Mesendoderm (in vitro differentiated cells): ENCODE measurements around the gene SCGB1D1.

ENCODE experiments used
- DNase-seq: peaks from one replicate; pipeline ENCODE4 v3.0.0; 2013
- H2AK5ac ChIP-seq: 2 replicates; pipeline ENCODE4 v1.6.1; 2013; ENCODE audit warnings: low read length, inconsistent platforms
- H2BK120ac ChIP-seq: 2 replicates; pipeline ENCODE4 v1.6.1; 2013; ENCODE audit warnings: low read depth, mild to moderate bottlenecking, low read length, moderate library complexity, mixed read lengths
- H2BK15ac ChIP-seq: replicated peaks from 2 replicates; pipeline ENCODE4 v1.6.1; 2013; ENCODE audit warnings: low read depth, mild to moderate bottlenecking, moderate library complexity
- H2BK5ac ChIP-seq: 2 replicates; pipeline ENCODE4 v1.6.1; 2013; ENCODE audit warnings: low read length, inconsistent platforms
- H3K18ac ChIP-seq: 2 replicates; pipeline ENCODE4 v1.6.1; 2013; ENCODE audit warnings: mild to moderate bottlenecking, low read length, mixed read lengths
- H3K23ac ChIP-seq: one replicate; pipeline ENCODE4 v1.6.1; 2013; ENCODE audit warnings: low read length
- H3K27ac ChIP-seq: 2 replicates; pipeline ENCODE4 v1.5.1; 2013; ENCODE audit warnings: low read depth, mild to moderate bottlenecking, inconsistent platforms, low read length, moderate library complexity
- H3K27me3 ChIP-seq: 2 replicates; pipeline ENCODE4 v1.6.1; 2013; ENCODE audit warnings: low read length, control low read depth, mild to moderate bottlenecking, inconsistent platforms; ENCODE audit not compliant: insufficient read depth, poor library complexity
- H3K36me3 ChIP-seq: 2 replicates; pipeline ENCODE4 v1.6.1; 2013; ENCODE audit warnings: low read length, inconsistent platforms; ENCODE audit not compliant: control insufficient read depth, insufficient read depth
- H3K4ac ChIP-seq: one replicate; pipeline ENCODE4 v1.6.1; 2013; ENCODE audit warnings: low read depth, mild to moderate bottlenecking, low read length, moderate library complexity
- H3K4me1 ChIP-seq: 2 replicates; pipeline ENCODE4 v1.6.1; 2013; ENCODE audit warnings: low read depth, low read length, inconsistent platforms; ENCODE audit not compliant: control insufficient read depth
- H3K4me2 ChIP-seq: 2 replicates; pipeline ENCODE4 v1.6.1; 2013; ENCODE audit warnings: low read length
- H3K4me3 ChIP-seq: 2 replicates; pipeline ENCODE4 v1.5.1; 2013; ENCODE audit warnings: mild to moderate bottlenecking, low read length
- H3K56ac ChIP-seq: one replicate; pipeline ENCODE4 v1.6.1; 2013; ENCODE audit warnings: low read length
- H3K79me1 ChIP-seq: 2 replicates; pipeline ENCODE4 v1.6.1; 2013; ENCODE audit warnings: low read length, inconsistent platforms
- H3K79me2 ChIP-seq: 2 replicates; pipeline ENCODE4 v1.6.1; 2013; ENCODE audit warnings: mild to moderate bottlenecking, low read length; ENCODE audit not compliant: control insufficient read depth, insufficient read depth
- H3K9ac ChIP-seq: 2 replicates; pipeline ENCODE4 v1.6.1; 2013; ENCODE audit warnings: low read length, inconsistent platforms
- H4K5ac ChIP-seq: one replicate; pipeline ENCODE4 v1.6.1; 2013; ENCODE audit warnings: low read length
- H4K8ac ChIP-seq: one replicate; pipeline ENCODE4 v1.6.1; 2013; ENCODE audit warnings: low read depth, mild to moderate bottlenecking, control low read depth, low read length, moderate library complexity
- WGBS: extraction: QIAGEN DNeasy Blood & Tissue Kit; methylation state at CpG from one replicate; pipeline ENCODE4 v1.1.7; 2013; ENCODE audit warnings: low lambda C conversion rate, missing lambda C conversion rate; ENCODE audit not compliant: insufficient coverage; ENCODE audit errors: extremely low coverage; 5-methylcytosine and 5-hydroxymethylcytosine counted together

The SCGB1D1 gene

GRCh38 chr11:62143727-62144126, 46.3 kb upstream of the SCGB1D1 start:
- peaks cover 28% of the 10 kb centered on the region for H3K36me3 ChIP-seq
- H3K9ac ChIP-seq: no peak overlapping the region
- H3K56ac ChIP-seq: no peak overlapping the region
- H4K8ac ChIP-seq: no peak overlapping the region
- H3K4ac ChIP-seq: no peak overlapping the region
- H3K18ac ChIP-seq: no peak overlapping the region
- no peak overlapping the region for H4K5ac ChIP-seq
- no peaks in the 10 kb centered on the region for H3K79me1 ChIP-seq
- H3K4me3 ChIP-seq: no peak overlapping the region
- no peaks in the 10 kb centered on the region for H3K79me2 ChIP-seq
- no peak overlapping the region for H3K4me2 ChIP-seq
- no peak for DNase-seq
- H2BK15ac ChIP-seq: no peak overlapping the region
- H3K27ac ChIP-seq: no peak overlapping the region
- H2AK5ac ChIP-seq: no peak overlapping the region
- no peaks in the 10 kb centered on the region for H3K27me3 ChIP-seq
- H3K4me1 ChIP-seq: no peaks in the 10 kb centered on the region
- H3K23ac ChIP-seq: no peak overlapping the region
- WGBS: no CpG with 5 or more reads among the region's 1 CpG
- H2BK5ac ChIP-seq: no peak overlapping the region
- no peak overlapping the region for H2BK120ac ChIP-seq

GRCh38 chr11:62144641-62145255, 45.3 kb upstream of the SCGB1D1 start:
- Histone ChIP-seq H2BK120ac (no peak overlapping the region), H3K27ac (no peak overlapping the region), H3K27me3 (no peaks in the 10 kb centered on the region), H3K4me2 (no peak overlapping the region), H3K23ac (no peak overlapping the region), H3K36me3 (peaks cover 25% of the 10 kb centered on the region), H4K8ac (no peak overlapping the region), H2AK5ac (no peak overlapping the region), H3K79me1 (no peaks in the 10 kb centered on the region), H3K79me2 (no peaks in the 10 kb centered on the region), H4K5ac (no peak overlapping the region), H3K4ac (no peak overlapping the region), H3K4me1 (no peaks in the 10 kb centered on the region), H3K18ac (no peak overlapping the region), H3K56ac (no peak overlapping the region), H2BK15ac (no peak overlapping the region), H2BK5ac (no peak overlapping the region), H3K4me3 (no peak overlapping the region), H3K9ac (no peak overlapping the region)
- WGBS: no CpG with 5 or more reads among the region's 24 CpGs
- no peak for DNase-seq

- H3K4me1 ChIP-seq: no peaks in the 10 kb centered on the region
- no peak overlapping the region for H3K56ac ChIP-seq
- H2AK5ac ChIP-seq: no peak overlapping the region
- no peak overlapping the region for H4K8ac ChIP-seq
- no peak overlapping the region for H3K9ac ChIP-seq
- no peak overlapping the region for H3K4me3 ChIP-seq
- no peaks in the 10 kb centered on the region for H3K79me1 ChIP-seq
- H2BK5ac ChIP-seq: no peak overlapping the region
- no peak overlapping the region for H3K4me2 ChIP-seq
- H3K79me2 ChIP-seq: no peaks in the 10 kb centered on the region
- H4K5ac ChIP-seq: no peak overlapping the region
- no peak for DNase-seq
- H3K23ac ChIP-seq: no peak overlapping the region
- H3K27me3 ChIP-seq: no peaks in the 10 kb centered on the region
- no peak overlapping the region for H3K27ac ChIP-seq
- H3K36me3 ChIP-seq: peaks cover 29% of the 10 kb centered on the region
- WGBS: no CpG with 5 or more reads among the region's 11 CpGs
- H3K4ac ChIP-seq: no peak overlapping the region
- no peak overlapping the region for H2BK120ac ChIP-seq
- no peak overlapping the region for H2BK15ac ChIP-seq
- H3K18ac ChIP-seq: no peak overlapping the region
Observed at GRCh38 chr11:62145261-62145871, 44.6 kb upstream of the SCGB1D1 start.

GRCh38 chr11:62146476-62147200, 43.4 kb upstream of the SCGB1D1 start:
- Histone ChIP-seq H3K79me1 (no peaks in the 10 kb centered on the region), H4K8ac (no peak overlapping the region), H3K18ac (no peak overlapping the region), H4K5ac (no peak overlapping the region), H3K4me1 (no peaks in the 10 kb centered on the region), H3K4ac (no peak overlapping the region), H2AK5ac (no peak overlapping the region), H3K27me3 (no peaks in the 10 kb centered on the region), H3K27ac (no peak overlapping the region), H3K56ac (no peak overlapping the region), H3K9ac (no peak overlapping the region), H2BK120ac (no peak overlapping the region), H2BK5ac (no peak overlapping the region), H3K23ac (no peak overlapping the region), H3K79me2 (no peaks in the 10 kb centered on the region), H3K36me3 (peaks cover 35% of the 10 kb centered on the region), H3K4me3 (no peak overlapping the region), H2BK15ac (no peak overlapping the region), H3K4me2 (no peak overlapping the region)
- no CpG with 5 or more reads among the region's 36 CpGs for WGBS
- DNase-seq: no peak

- Histone ChIP-seq H3K27ac (no peak overlapping the region), H3K4me2 (no peak overlapping the region), H3K36me3 (peaks cover 34% of the 10 kb centered on the region), H2BK5ac (no peak overlapping the region), H3K79me1 (no peaks in the 10 kb centered on the region), H3K4me3 (no peak overlapping the region), H4K8ac (no peak overlapping the region), H3K4ac (no peak overlapping the region), H3K79me2 (no peaks in the 10 kb centered on the region), H3K4me1 (no peaks in the 10 kb centered on the region), H4K5ac (no peak overlapping the region), H3K9ac (no peak overlapping the region), H2BK120ac (no peak overlapping the region), H3K27me3 (no peaks in the 10 kb centered on the region), H3K23ac (no peak overlapping the region), H3K18ac (no peak overlapping the region), H2BK15ac (no peak overlapping the region), H2AK5ac (no peak overlapping the region), H3K56ac (no peak overlapping the region)
- no CpG with 5 or more reads among the region's 12 CpGs for WGBS
- no peak for DNase-seq
Observed at GRCh38 chr11:62147545-62147944, 42.5 kb upstream of the SCGB1D1 start.
